ENCODE measurements around the gene BCL2L2. TPM values are rescaled to one million over a fixed set of nuclear protein-coding genes. Genes with fewer than 3 reads are reported as not detected.

BCL2L2 gene
- total and polyA plus RNA-seq, 2 experiments from 2014 or later = 4.3 to 20.8 TPM

DNA sequence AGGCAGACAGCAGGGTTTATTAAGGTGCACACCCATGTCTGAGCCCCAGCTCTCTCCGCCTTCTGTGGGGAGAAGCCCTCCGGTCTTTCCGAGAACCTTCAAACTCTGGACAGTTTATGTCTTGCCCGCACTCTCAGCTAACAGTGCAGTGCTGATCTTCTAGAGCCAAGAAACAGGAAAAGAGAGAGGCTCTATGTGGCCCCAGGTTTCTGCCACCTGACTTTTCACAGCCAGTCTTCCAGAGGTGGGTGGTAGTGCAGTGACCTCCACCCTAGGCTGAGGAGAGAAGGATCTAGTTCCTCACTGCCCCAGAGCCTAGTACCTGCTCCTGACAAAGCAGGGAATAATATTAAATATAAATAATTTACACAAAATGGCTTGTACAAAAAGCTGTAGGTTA is 50.0 kb downstream of the BCL2L2 start:
- Histone ChIP-seq H3K4me1 (ENCODE audit: insufficient read depth) (no peaks in the 10 kb centered on the region), H3K9me2 (replicated peaks; ENCODE audit: insufficient read depth) (no peaks in the 10 kb centered on the region), H3K27me3 (no peaks in the 10 kb centered on the region), H3K36me3 (replicated peaks; ENCODE audit: insufficient read depth, low read depth) (no peaks in the 10 kb centered on the region), H3K9me3 (ENCODE audit: low read depth) (no peaks in the 10 kb centered on the region), H3K27ac (no peak overlapping the region), H4K20me1 (ENCODE audit: insufficient read depth, poor library complexity, severe bottlenecking) (peaks cover 10% of the 10 kb centered on the region), H3K4me3 (no peak overlapping the region), H3K4me2 (no peak overlapping the region), H3K79me2 (peaks cover 8% of the 10 kb centered on the region), H2AFZ (no peak overlapping the region)
- TF ChIP-seq, protein P1, sequence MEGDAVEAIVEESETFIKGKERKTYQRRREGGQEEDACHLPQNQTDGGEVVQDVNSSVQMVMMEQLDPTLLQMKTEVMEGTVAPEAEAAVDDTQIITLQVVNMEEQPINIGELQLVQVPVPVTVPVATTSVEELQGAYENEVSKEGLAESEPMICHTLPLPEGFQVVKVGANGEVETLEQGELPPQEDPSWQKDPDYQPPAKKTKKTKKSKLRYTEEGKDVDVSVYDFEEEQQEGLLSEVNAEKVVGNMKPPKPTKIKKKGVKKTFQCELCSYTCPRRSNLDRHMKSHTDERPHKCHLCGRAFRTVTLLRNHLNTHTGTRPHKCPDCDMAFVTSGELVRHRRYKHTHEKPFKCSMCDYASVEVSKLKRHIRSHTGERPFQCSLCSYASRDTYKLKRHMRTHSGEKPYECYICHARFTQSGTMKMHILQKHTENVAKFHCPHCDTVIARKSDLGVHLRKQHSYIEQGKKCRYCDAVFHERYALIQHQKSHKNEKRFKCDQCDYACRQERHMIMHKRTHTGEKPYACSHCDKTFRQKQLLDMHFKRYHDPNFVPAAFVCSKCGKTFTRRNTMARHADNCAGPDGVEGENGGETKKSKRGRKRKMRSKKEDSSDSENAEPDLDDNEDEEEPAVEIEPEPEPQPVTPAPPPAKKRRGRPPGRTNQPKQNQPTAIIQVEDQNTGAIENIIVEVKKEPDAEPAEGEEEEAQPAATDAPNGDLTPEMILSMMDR (IDR thresholded peaks at IDR 0.05; ENCODE audit: poor library complexity) = no peak
- TF ChIP-seq EZH2 (IDR thresholded peaks at IDR 0.05; ENCODE audit: borderline replicate concordance) = no peak
- TF ChIP-seq EZH2phosphoT487 (IDR thresholded peaks at IDR 0.05; ENCODE audit: low read depth, severe bottlenecking, unreplicated experiment) = no peak
- WGBS (ENCODE audit: low lambda C conversion rate, missing lambda C conversion rate) = 93% methylated on average over 4 of the region's 4 CpGs
- DNase-seq (ENCODE audit: low spot score) = no peak

DNA sequence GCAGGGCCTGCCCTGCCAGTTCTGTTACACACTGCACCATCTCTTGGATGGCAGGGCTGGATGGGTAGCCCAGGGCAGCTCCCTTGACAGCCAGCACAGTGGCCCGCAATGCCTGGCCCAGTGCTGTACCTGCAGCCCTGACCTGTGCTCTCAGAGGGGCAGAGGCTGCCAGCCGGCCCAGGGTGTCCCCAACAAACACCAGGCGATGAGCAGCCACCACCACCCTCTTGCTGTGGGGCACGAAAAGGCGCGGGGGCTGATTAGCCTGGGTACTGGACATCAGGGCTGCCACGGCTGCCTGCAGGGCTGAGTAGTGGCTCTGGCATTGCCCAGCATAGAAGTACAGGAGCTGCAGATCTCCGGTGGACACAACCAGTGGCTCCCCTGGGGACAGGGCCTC is 50.6 kb downstream of the BCL2L2 start:
- WGBS (ENCODE audit: low lambda C conversion rate, missing lambda C conversion rate) = 96% methylated on average over 8 of the region's 8 CpGs
- Histone ChIP-seq H3K9me3 (ENCODE audit: low read depth) (no peaks in the 10 kb centered on the region), H2AFZ (no peak overlapping the region), H3K36me3 (replicated peaks; ENCODE audit: insufficient read depth, low read depth) (no peaks in the 10 kb centered on the region), H3K4me2 (no peak overlapping the region), H4K20me1 (ENCODE audit: insufficient read depth, poor library complexity, severe bottlenecking) (peaks cover 12% of the 10 kb centered on the region), H3K4me1 (ENCODE audit: insufficient read depth) (no peaks in the 10 kb centered on the region), H3K4me3 (no peak overlapping the region), H3K9me2 (replicated peaks; ENCODE audit: insufficient read depth) (no peaks in the 10 kb centered on the region), H3K27ac (no peak overlapping the region), H3K79me2 (peaks cover 14% of the 10 kb centered on the region), H3K27me3 (no peaks in the 10 kb centered on the region)
- TF ChIP-seq EZH2phosphoT487 (IDR thresholded peaks at IDR 0.05; ENCODE audit: low read depth, severe bottlenecking, unreplicated experiment) (no peak), EZH2 (IDR thresholded peaks at IDR 0.05; ENCODE audit: borderline replicate concordance) (no peak)
- TF ChIP-seq, protein P1 (IDR thresholded peaks at IDR 0.05; ENCODE audit: poor library complexity) = no peak
- DNase-seq (ENCODE audit: low spot score) = no peak

DNA sequence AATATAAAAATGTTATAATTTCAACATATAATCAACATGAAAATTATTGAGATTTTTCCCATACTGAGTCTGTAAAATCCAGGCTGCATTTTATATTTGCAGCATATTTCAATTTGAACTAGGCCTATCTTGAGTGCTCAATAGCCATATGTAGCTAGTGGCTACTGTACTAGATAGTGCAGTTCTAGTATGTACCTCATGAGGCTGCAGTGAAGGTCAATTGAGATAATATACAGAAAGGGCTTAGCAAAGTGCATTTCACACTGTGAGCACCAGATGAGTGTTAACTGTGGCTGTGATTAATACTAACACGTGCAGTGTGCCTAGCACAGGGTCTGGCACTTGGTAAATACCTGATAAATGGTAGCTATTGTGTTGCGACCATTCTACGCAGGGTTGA is 51.4 kb downstream of the BCL2L2 start:
- Histone ChIP-seq H3K27me3 (no peaks in the 10 kb centered on the region), H3K4me2 (no peak overlapping the region), H3K4me3 (no peak overlapping the region), H3K27ac (no peak overlapping the region), H3K36me3 (replicated peaks; ENCODE audit: insufficient read depth, low read depth) (no peaks in the 10 kb centered on the region), H4K20me1 (ENCODE audit: insufficient read depth, poor library complexity, severe bottlenecking) (peaks cover 14% of the 10 kb centered on the region), H2AFZ (no peak overlapping the region), H3K9me3 (ENCODE audit: low read depth) (no peaks in the 10 kb centered on the region), H3K79me2 (peaks cover 20% of the 10 kb centered on the region), H3K4me1 (ENCODE audit: insufficient read depth) (no peaks in the 10 kb centered on the region), H3K9me2 (replicated peaks; ENCODE audit: insufficient read depth) (no peaks in the 10 kb centered on the region)
- no peak for DNase-seq (ENCODE audit: low spot score)
- WGBS (ENCODE audit: low lambda C conversion rate, missing lambda C conversion rate) = 80% methylated on average over 3 of the region's 3 CpGs
- TF ChIP-seq, protein P1 (IDR thresholded peaks at IDR 0.05; ENCODE audit: poor library complexity) = no peak
- TF ChIP-seq EZH2 (IDR thresholded peaks at IDR 0.05; ENCODE audit: borderline replicate concordance) = no peak
- no peak for TF ChIP-seq EZH2phosphoT487 (IDR thresholded peaks at IDR 0.05; ENCODE audit: low read depth, severe bottlenecking, unreplicated experiment)

Data from hepatocyte (in vitro differentiated cells).